Breast epithelium (tissue), 3 donors: ENCODE results near the gene FGFR3.

ENCODE experiments used
- POLR2A ChIP-seq: fragments of 450-650 bp; IDR thresholded peaks from one replicate; pipeline ENCODE4 v1.6.1; 2016; ENCODE audit warnings: antibody characterized with exemption, mild to moderate bottlenecking, moderate library complexity
- POLR2AphosphoS5 ChIP-seq, 3 donors: sonication (generic); formaldehyde crosslinking; IDR thresholded peaks; one replicate each; pipeline ENCODE4 v1.6.1; 2017; ENCODE audit warnings: antibody characterized with exemption in 3 of 3
- TF ChIP-seq, protein P1 (sequence below), 3 donors: fragments of 450-650 bp; IDR thresholded peaks; one replicate each; pipeline ENCODE4 v1.5.1; 2016 to 2017; ENCODE audit warnings: antibody characterized with exemption in 3 of 3, mild to moderate bottlenecking in 3 of 3, moderate library complexity in 3 of 3

DNA sequence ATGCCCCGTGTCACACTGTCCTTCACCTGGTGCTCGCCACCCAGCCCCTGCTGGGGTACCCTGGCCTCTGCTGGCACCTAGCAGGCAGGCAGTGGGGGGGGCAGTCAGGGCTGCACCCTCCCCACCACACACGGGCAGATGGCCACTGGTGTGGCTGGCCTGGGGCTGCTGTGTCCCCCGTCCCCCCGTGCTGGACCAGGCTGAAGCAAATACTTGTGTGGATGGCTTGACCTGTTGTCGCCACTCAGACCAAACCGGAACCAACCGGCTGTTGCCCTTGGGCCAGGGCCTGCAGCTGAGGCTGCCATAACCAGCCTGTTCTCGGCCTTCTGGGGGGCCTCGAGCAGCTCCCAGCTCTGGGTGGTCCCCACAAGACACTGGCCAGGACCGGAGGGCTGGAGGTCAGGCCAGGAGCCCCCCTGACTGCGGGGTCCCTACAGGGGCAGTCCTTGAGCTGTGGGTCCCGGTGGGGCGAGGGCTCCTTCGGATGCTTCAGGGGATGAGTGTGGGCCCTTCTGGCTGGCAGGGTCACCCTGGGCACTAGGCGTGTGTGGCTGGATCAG lies 4.3 kb downstream of the FGFR3 start:
- TF ChIP-seq, protein P1, sequence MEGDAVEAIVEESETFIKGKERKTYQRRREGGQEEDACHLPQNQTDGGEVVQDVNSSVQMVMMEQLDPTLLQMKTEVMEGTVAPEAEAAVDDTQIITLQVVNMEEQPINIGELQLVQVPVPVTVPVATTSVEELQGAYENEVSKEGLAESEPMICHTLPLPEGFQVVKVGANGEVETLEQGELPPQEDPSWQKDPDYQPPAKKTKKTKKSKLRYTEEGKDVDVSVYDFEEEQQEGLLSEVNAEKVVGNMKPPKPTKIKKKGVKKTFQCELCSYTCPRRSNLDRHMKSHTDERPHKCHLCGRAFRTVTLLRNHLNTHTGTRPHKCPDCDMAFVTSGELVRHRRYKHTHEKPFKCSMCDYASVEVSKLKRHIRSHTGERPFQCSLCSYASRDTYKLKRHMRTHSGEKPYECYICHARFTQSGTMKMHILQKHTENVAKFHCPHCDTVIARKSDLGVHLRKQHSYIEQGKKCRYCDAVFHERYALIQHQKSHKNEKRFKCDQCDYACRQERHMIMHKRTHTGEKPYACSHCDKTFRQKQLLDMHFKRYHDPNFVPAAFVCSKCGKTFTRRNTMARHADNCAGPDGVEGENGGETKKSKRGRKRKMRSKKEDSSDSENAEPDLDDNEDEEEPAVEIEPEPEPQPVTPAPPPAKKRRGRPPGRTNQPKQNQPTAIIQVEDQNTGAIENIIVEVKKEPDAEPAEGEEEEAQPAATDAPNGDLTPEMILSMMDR (IDR thresholded peaks at IDR 0.05) = no peak
- TF ChIP-seq POLR2A (no peak), POLR2AphosphoS5 (IDR thresholded peaks at IDR 0.05) (no peak)
